ENCODE data around the gene MED27. TPM values are rescaled to one million over a fixed set of nuclear protein-coding genes. Genes with fewer than 3 reads are reported as not detected.

The MED27 gene
- total RNA-seq, 1 donor from 2014 or later: 10.5 TPM

GRCh38 chr9:131875828-131876485, 203.7 kb downstream of the MED27 start:
- no peaks in the 10 kb centered on the region for H3K36me3 ChIP-seq (ENCODE audit: control insufficient read depth, insufficient read depth, low read length)
- no peaks in the 10 kb centered on the region for H3K27me3 ChIP-seq (ENCODE audit: control insufficient read depth, insufficient read depth, low read length)
- no peak overlapping the region for H3K4me3 ChIP-seq (ENCODE audit: low read depth, low read length)
- no peak for TF ChIP-seq CTCF (IDR thresholded peaks at IDR 0.05; ENCODE audit: insufficient read depth, low read length, severe bottlenecking)
- FAIRE-seq (no peak), DNase-seq (ENCODE audit: low read depth) (peak; percentile 49)

GRCh38 chr9:131874916-131875670, 204.6 kb downstream of the MED27 start:
- DNase-seq (ENCODE audit: low read depth) (no peak), FAIRE-seq (no peak)
- Histone ChIP-seq H3K27me3 (ENCODE audit: control insufficient read depth, insufficient read depth, low read length) (no peaks in the 10 kb centered on the region), H3K4me3 (ENCODE audit: low read depth, low read length) (no peak overlapping the region), H3K36me3 (ENCODE audit: control insufficient read depth, insufficient read depth, low read length) (no peaks in the 10 kb centered on the region)
- no peak for TF ChIP-seq CTCF (IDR thresholded peaks at IDR 0.05; ENCODE audit: insufficient read depth, low read length, severe bottlenecking)

GRCh38 chr9:131874447-131874846, 205.2 kb downstream of the MED27 start:
- TF ChIP-seq CTCF (IDR thresholded peaks at IDR 0.05; ENCODE audit: insufficient read depth, low read length, severe bottlenecking): no peak
- H3K4me3 ChIP-seq (ENCODE audit: low read depth, low read length): no peak overlapping the region
- H3K27me3 ChIP-seq (ENCODE audit: control insufficient read depth, insufficient read depth, low read length): no peaks in the 10 kb centered on the region
- DNase-seq (ENCODE audit: low read depth) (no peak), FAIRE-seq (no peak)
- no peaks in the 10 kb centered on the region for H3K36me3 ChIP-seq (ENCODE audit: control insufficient read depth, insufficient read depth, low read length)

- Histone ChIP-seq H3K27me3 (ENCODE audit: control insufficient read depth, insufficient read depth, low read length) (no peaks in the 10 kb centered on the region), H3K4me3 (ENCODE audit: low read depth, low read length) (no peak overlapping the region), H3K36me3 (ENCODE audit: control insufficient read depth, insufficient read depth, low read length) (no peaks in the 10 kb centered on the region)
- DNase-seq (ENCODE audit: low read depth) (no peak), FAIRE-seq (no peak)
- TF ChIP-seq CTCF (IDR thresholded peaks at IDR 0.05; ENCODE audit: insufficient read depth, low read length, severe bottlenecking): no peak
Measured at GRCh38 chr9:131873891-131874440, 205.7 kb downstream of the MED27 start.

- no peaks in the 10 kb centered on the region for H3K36me3 ChIP-seq (ENCODE audit: control insufficient read depth, insufficient read depth, low read length)
- no peak overlapping the region for H3K4me3 ChIP-seq (ENCODE audit: low read depth, low read length)
- no peak for DNase-seq (ENCODE audit: low read depth)
- no peak for TF ChIP-seq CTCF (IDR thresholded peaks at IDR 0.05; ENCODE audit: insufficient read depth, low read length, severe bottlenecking)
- no peaks in the 10 kb centered on the region for H3K27me3 ChIP-seq (ENCODE audit: control insufficient read depth, insufficient read depth, low read length)
- FAIRE-seq: no peak
Measured at GRCh38 chr9:131873335-131873734, 206.3 kb downstream of the MED27 start.
